ENCODE measurements around the gene IKZF3.

IKZF3 gene

GRCh38 chr17:39823407-39824054 lies 40.6 kb downstream of the IKZF3 start:
- no peak for TF ChIP-seq CTCF (IDR thresholded peaks at IDR 0.05; ENCODE audit: unreplicated experiment in 3 of 3)
- Mint-ChIP-seq H3K27me3 (ENCODE audit: low read depth) (peaks cover 26% of the 10 kb centered on the region), H3K36me3 (ENCODE audit: low read depth) (peaks cover 6% of the 10 kb centered on the region), H3K4me1 (no peaks in the 10 kb centered on the region), H3K9me3 (peaks cover 29% of the 10 kb centered on the region), H3K27ac (no peak overlapping the region), H3K4me3 (no peak overlapping the region)

- peaks cover 26% of the 10 kb centered on the region for H3K27me3 Mint-ChIP-seq (ENCODE audit: low read depth)
- no peak for TF ChIP-seq CTCF (IDR thresholded peaks at IDR 0.05; ENCODE audit: unreplicated experiment in 3 of 3)
- peaks cover 29% of the 10 kb centered on the region for H3K9me3 Mint-ChIP-seq
Measured at GRCh38 chr17:39822051-39822451, 42.1 kb downstream of the IKZF3 start.

GRCh38 chr17:39820987-39821386 lies 43.1 kb downstream of the IKZF3 start:
- Mint-ChIP-seq H3K9me3 (peaks cover 26% of the 10 kb centered on the region), H3K4me3 (no peak overlapping the region), H3K27me3 (ENCODE audit: low read depth) (peaks cover 20% of the 10 kb centered on the region), H3K36me3 (ENCODE audit: low read depth) (peaks cover 6% of the 10 kb centered on the region), H3K27ac (no peak overlapping the region), H3K4me1 (no peaks in the 10 kb centered on the region)
- no peak for TF ChIP-seq CTCF (IDR thresholded peaks at IDR 0.05; ENCODE audit: unreplicated experiment in 3 of 3)

More at GRCh38 chr17:39822051-39822451, 42.1 kb downstream of the IKZF3 start:
- Mint-ChIP-seq H3K27ac (no peak overlapping the region), H3K4me1 (no peaks in the 10 kb centered on the region), H3K4me3 (no peak overlapping the region), H3K36me3 (ENCODE audit: low read depth) (peaks cover 6% of the 10 kb centered on the region)

- Mint-ChIP-seq H3K4me1 (no peaks in the 10 kb centered on the region), H3K27ac (no peak overlapping the region), H3K27me3 (ENCODE audit: low read depth) (peaks cover 18% of the 10 kb centered on the region), H3K4me3 (no peak overlapping the region), H3K36me3 (ENCODE audit: low read depth) (peaks cover 6% of the 10 kb centered on the region), H3K9me3 (peaks cover 25% of the 10 kb centered on the region)
- TF ChIP-seq CTCF (IDR thresholded peaks at IDR 0.05; ENCODE audit: unreplicated experiment in 3 of 3), result no peak
Measured at GRCh38 chr17:39820541-39820940, 43.6 kb downstream of the IKZF3 start.

GRCh38 chr17:39818358-39819000 lies 45.6 kb downstream of the IKZF3 start:
- H3K27me3 Mint-ChIP-seq (ENCODE audit: low read depth), result peaks cover 12% of the 10 kb centered on the region
- peaks cover 9% of the 10 kb centered on the region for H3K9me3 Mint-ChIP-seq
- H3K36me3 Mint-ChIP-seq (ENCODE audit: low read depth), result peaks cover 6% of the 10 kb centered on the region
- H3K4me3 Mint-ChIP-seq, result no peak overlapping the region
- no peaks in the 10 kb centered on the region for H3K4me1 Mint-ChIP-seq
- no peak overlapping the region for H3K27ac Mint-ChIP-seq
- no peak for TF ChIP-seq CTCF (IDR thresholded peaks at IDR 0.05; ENCODE audit: unreplicated experiment in 3 of 3)

GRCh38 chr17:39816272-39816671 lies 47.8 kb downstream of the IKZF3 start:
- H3K9me3 Mint-ChIP-seq, result peaks cover 2% of the 10 kb centered on the region
- no peaks in the 10 kb centered on the region for H3K4me1 Mint-ChIP-seq
- H3K36me3 Mint-ChIP-seq (ENCODE audit: low read depth), result no peaks in the 10 kb centered on the region
- H3K27ac Mint-ChIP-seq, result no peak overlapping the region
- peaks cover 10% of the 10 kb centered on the region for H3K27me3 Mint-ChIP-seq (ENCODE audit: low read depth)
- no peak overlapping the region for H3K4me3 Mint-ChIP-seq
- TF ChIP-seq CTCF (IDR thresholded peaks at IDR 0.05; ENCODE audit: unreplicated experiment in 3 of 3), result no peak

All from nephron (organoid).